22Rv1 (cell line): ENCODE data around the gene EHD4.

Experiments
- CTCF ChIP-seq: fragments of 450-650 bp; IDR thresholded peaks from 2 replicates; pipeline ENCODE4 v1.5.1; 2017; ENCODE audit warnings: mild to moderate bottlenecking
- ZFX ChIP-seq: fragments of 450-650 bp; IDR thresholded peaks from 2 replicates; pipeline ENCODE4 v1.6.1; 2017; ENCODE audit warnings: antibody characterized with exemption, borderline replicate concordance

GRCh38 chr15:41903782-41904181 is 68.6 kb downstream of the EHD4 start:
- no peak for TF ChIP-seq CTCF
- no peak for TF ChIP-seq ZFX
